MCF 10A (cell line): Measurements from ENCODE around the gene CHAMP1. TPM values are rescaled to one million over a fixed set of nuclear protein-coding genes. Genes with fewer than 3 reads are reported as not detected.

ENCODE experiments used
- BruUV-seq: library from RNA; stranded (reverse); fragments of 400-500 nt; replicated peaks from 2 replicates; lab custom pipeline; 2021; lab: Mats Ljungman, UMichigan
- CTCF ChIA-PET: fragments of 300-600 bp; sonication (Branson Sonifier 250); formaldehyde crosslinking; extraction: SDS; loops from one replicate; lab custom pipeline; 2021; ENCODE audit warnings: antibody characterized with exemption, inconsistent platforms; lab: Yijun Ruan, JAX
- POLR2A ChIA-PET: fragments of 300-600, 350-650 bp; sonication (Branson Sonifier 250); formaldehyde crosslinking; extraction: SDS; loops from one replicate; lab custom pipeline; 2020; ENCODE audit warnings: antibody characterized with exemption, inconsistent platforms; lab: Yijun Ruan, JAX
- DNase-seq: peaks from one replicate; pipeline ENCODE4 v3.0.0-alpha.2; 2018; ENCODE audit not compliant: unreplicated experiment
- H3K27ac Mint-ChIP-seq: one replicate; pipeline ENCODE4 v1.8.0; 2022; ENCODE audit warnings: mild to moderate bottlenecking, low read depth, mixed read lengths; ENCODE audit not compliant: unreplicated experiment
- H3K27me3 Mint-ChIP-seq: one replicate; pipeline ENCODE4 v1.8.0; 2022; ENCODE audit warnings: mixed read lengths; ENCODE audit not compliant: insufficient read depth, unreplicated experiment
- H3K36me3 Mint-ChIP-seq: one replicate; pipeline ENCODE4 v1.8.0; 2022; ENCODE audit warnings: mild to moderate bottlenecking, moderate library complexity, mixed read lengths; ENCODE audit not compliant: insufficient read depth, unreplicated experiment
- H3K4me1 Mint-ChIP-seq: one replicate; pipeline ENCODE4 v1.8.0; 2022; ENCODE audit warnings: mixed read lengths; ENCODE audit not compliant: insufficient read depth, unreplicated experiment
- H3K4me3 Mint-ChIP-seq: one replicate; pipeline ENCODE4 v1.8.0; 2022; ENCODE audit warnings: mild to moderate bottlenecking, moderate library complexity, mixed read lengths; ENCODE audit not compliant: unreplicated experiment
- H3K9me3 Mint-ChIP-seq: one replicate; pipeline ENCODE4 v1.8.0; 2022; ENCODE audit warnings: mixed read lengths; ENCODE audit not compliant: unreplicated experiment
- intact Hi-C: fragments of 100-400 bp; cut with micrococcal nuclease; formaldehyde crosslinking; loops from 2 replicates; pipeline ENCODE4 v1.14.1; 2022
- total RNA-seq: library from RNA; stranded (reverse); gene quantifications from 2 replicates; pipeline ENCODE4 v1.2.3, GENCODE V29; 2022
- TF ChIP-seq, protein P1 (sequence below): fragments of 200-600 bp; IDR thresholded peaks from one replicate; pipeline ENCODE4 v1.8.0; 2022; ENCODE audit warnings: antibody characterized with exemption, mild to moderate bottlenecking; ENCODE audit not compliant: unreplicated experiment

Gene CHAMP1
- total RNA-seq, 1 experiment from 2014 or later: 33.4 TPM

DNA sequence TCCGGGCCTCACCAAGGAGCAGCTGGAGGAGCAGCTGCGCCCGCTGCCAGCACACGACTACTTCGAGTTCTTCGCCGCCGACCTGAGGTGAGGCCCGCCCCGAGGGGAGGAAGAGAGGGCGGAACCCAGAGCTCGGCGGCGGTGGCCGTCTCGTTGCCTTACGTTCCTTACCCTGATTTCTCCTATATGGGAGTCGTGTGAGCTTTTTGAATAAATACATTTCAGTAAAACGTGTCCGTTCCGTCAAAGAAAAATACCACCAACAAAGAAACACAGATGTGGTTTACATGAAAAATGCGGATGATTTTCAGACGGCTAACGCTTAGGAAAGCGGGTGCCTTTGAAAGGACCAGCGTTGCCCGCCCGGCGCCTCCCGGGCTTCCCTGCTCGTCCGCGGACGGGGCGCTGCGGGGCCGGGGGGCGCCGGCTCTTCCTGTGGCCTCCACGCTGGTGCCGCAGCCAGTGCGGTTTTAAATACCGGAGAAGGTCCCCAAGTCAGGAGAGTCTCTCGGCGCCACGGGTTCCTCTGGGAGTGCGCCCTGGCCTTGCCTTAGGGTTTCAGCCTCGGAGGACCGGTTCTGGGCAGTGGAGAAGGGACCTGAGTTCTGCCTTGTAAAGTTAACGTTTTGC is 32.1 kb upstream of the CHAMP1 start:
- peak; percentile 79 for DNase-seq
- ChIA-PET POLR2A (interaction anchor here (0.5 to 4.0 kb wide), 17 partner anchors 8 to 1073 kb away, joined by 3 to 26 read pairs (median 5); partner anchors contain the start of genes CDC16, CHAMP1 and PCID2), CTCF (no interaction called here)
- intact Hi-C loops: no loop called here
- Mint-ChIP-seq H3K9me3 (no peaks in the 10 kb centered on the region), H3K36me3 (peaks cover 38% of the 10 kb centered on the region), H3K27ac (peak overlapping the region; percentile 93), H3K4me3 (peak overlapping the region; percentile 94), H3K27me3 (no peaks in the 10 kb centered on the region), H3K4me1 (peaks cover 29% of the 10 kb centered on the region)
- BruUV-seq: TSS peak; percentile 30
- TF ChIP-seq, protein P1, sequence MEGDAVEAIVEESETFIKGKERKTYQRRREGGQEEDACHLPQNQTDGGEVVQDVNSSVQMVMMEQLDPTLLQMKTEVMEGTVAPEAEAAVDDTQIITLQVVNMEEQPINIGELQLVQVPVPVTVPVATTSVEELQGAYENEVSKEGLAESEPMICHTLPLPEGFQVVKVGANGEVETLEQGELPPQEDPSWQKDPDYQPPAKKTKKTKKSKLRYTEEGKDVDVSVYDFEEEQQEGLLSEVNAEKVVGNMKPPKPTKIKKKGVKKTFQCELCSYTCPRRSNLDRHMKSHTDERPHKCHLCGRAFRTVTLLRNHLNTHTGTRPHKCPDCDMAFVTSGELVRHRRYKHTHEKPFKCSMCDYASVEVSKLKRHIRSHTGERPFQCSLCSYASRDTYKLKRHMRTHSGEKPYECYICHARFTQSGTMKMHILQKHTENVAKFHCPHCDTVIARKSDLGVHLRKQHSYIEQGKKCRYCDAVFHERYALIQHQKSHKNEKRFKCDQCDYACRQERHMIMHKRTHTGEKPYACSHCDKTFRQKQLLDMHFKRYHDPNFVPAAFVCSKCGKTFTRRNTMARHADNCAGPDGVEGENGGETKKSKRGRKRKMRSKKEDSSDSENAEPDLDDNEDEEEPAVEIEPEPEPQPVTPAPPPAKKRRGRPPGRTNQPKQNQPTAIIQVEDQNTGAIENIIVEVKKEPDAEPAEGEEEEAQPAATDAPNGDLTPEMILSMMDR: no peak

GRCh38 chr13:114283576-114283975 is 30.7 kb upstream of the CHAMP1 start:
- no peaks in the 10 kb centered on the region for H3K9me3 Mint-ChIP-seq
- DNase-seq: no peak
- intact Hi-C loops: no loop called here
- peak overlapping the region; percentile 47 for H3K4me3 Mint-ChIP-seq
- TF ChIP-seq, protein P1: no peak
- peaks cover 50% of the 10 kb centered on the region for H3K36me3 Mint-ChIP-seq
- peak overlapping the region; percentile 47 for H3K27ac Mint-ChIP-seq
- ChIA-PET CTCF (no interaction called here), POLR2A (interaction anchor here (0.6 to 0.9 kb wide), 3 partner anchors 11 to 31 kb away, joined by 3 to 4 read pairs (median 3); no protein-coding TSS in a partner anchor)
- H3K4me1 Mint-ChIP-seq: peaks cover 35% of the 10 kb centered on the region
- H3K27me3 Mint-ChIP-seq: no peaks in the 10 kb centered on the region
- BruUV-seq: no TSS peak

DNA sequence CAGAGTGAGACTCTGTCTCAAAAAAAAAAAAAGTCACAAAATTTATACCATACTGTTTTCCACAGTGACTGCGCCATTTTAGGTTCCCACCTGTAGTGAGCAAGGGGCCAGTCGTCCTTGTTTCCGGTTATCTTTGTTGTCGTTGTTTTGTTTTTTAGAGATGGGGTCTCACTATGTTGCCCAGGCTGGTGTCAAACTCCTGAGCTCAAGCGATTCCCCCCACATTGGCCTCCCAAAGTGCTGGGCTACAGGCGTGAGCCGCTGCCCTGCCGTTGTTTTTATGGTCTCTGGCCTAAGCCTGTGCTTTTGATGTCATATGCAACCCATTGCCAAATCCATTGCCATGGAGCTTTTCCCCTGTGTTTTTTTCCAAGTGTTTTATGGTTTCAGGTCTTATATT is 29.6 kb upstream of the CHAMP1 start:
- Mint-ChIP-seq H3K4me3 (no peak overlapping the region), H3K27me3 (no peaks in the 10 kb centered on the region), H3K36me3 (peaks cover 60% of the 10 kb centered on the region), H3K9me3 (no peaks in the 10 kb centered on the region), H3K27ac (peak overlapping the region; percentile 47), H3K4me1 (peaks cover 33% of the 10 kb centered on the region)
- POLR2A ChIA-PET: interaction anchor here (1.0 to 1.6 kb wide), 2 partner anchors 10 to 29 kb away, joined by 3 to 6 read pairs; partner anchors contain the start of gene CHAMP1
- TF ChIP-seq, protein P1: no peak
- DNase-seq: no peak
- BruUV-seq: no TSS peak
- intact Hi-C loops: no loop called here
- CTCF ChIA-PET: interaction anchor here (0.7 kb wide), 1 partner anchor 20 kb away, joined by 3 read pairs; no protein-coding TSS in a partner anchor

GRCh38 chr13:114285166-114285808 is 29.0 kb upstream of the CHAMP1 start:
- intact Hi-C loops: no loop called here
- no peaks in the 10 kb centered on the region for H3K9me3 Mint-ChIP-seq
- H3K27ac Mint-ChIP-seq: peak overlapping the region; percentile 32
- peaks cover 27% of the 10 kb centered on the region for H3K4me1 Mint-ChIP-seq
- POLR2A ChIA-PET: interaction anchor here (1.0 to 1.6 kb wide), 2 partner anchors 10 to 29 kb away, joined by 3 to 6 read pairs; partner anchors contain the start of gene CHAMP1
- H3K27me3 Mint-ChIP-seq: no peaks in the 10 kb centered on the region
- CTCF ChIA-PET: interaction anchor here (0.7 to 1.2 kb wide), 2 partner anchors 19 to 55 kb away, joined by 3 to 4 read pairs; no protein-coding TSS in a partner anchor
- peak; percentile 9 for DNase-seq
- TF ChIP-seq, protein P1: no peak
- no peak overlapping the region for H3K4me3 Mint-ChIP-seq
- H3K36me3 Mint-ChIP-seq: peaks cover 66% of the 10 kb centered on the region
- no TSS peak for BruUV-seq
